ENCODE data around the gene CELF2. TPM values are rescaled to one million over a fixed set of nuclear protein-coding genes. Genes with fewer than 3 reads are reported as not detected.
A peak's percentile ranks its signal among the peaks of the same experiment; 100 is the strongest.

CELF2 gene
- total RNA-seq, 2 experiments from 2014 or later: 179 to 182 TPM

DNA sequence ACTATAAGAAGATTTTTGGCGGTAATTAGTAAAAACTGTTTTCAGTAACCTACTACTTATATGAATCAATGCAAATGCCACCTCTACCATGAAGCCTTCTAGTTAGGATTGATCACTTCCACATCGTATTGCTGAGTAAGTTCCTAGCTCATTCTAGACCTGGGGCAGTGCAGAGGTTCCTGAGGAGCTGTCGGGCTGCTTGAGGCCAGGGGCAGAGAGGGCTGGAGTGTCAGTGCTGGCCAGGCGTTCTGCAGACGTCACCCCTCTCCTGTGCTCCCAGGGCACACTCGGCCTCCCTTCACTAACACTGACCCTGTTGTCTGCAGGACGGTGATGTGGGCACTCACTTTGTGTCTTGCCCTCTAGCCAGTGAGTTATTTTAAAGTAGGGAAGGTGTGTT lies 275.7 kb downstream of the CELF2 start:
- no peak overlapping the region for H3K4me3 Mint-ChIP-seq
- peaks cover 94% of the 10 kb centered on the region for H3K36me3 Mint-ChIP-seq (ENCODE audit: low read depth)
- ChIA-PET POLR2A (no interaction called here), CTCF (no interaction called here)
- H3K4me1 Mint-ChIP-seq (ENCODE audit: low read depth): peaks cover 12% of the 10 kb centered on the region
- H3K9me3 Mint-ChIP-seq (ENCODE audit: insufficient read depth): no peaks in the 10 kb centered on the region
- H3K27ac Mint-ChIP-seq: peak overlapping the region; percentile 30
- no peak for DNase-seq
- no peak for ATAC-seq
- no peaks in the 10 kb centered on the region for H3K27me3 Mint-ChIP-seq (ENCODE audit: low read depth)

DNA sequence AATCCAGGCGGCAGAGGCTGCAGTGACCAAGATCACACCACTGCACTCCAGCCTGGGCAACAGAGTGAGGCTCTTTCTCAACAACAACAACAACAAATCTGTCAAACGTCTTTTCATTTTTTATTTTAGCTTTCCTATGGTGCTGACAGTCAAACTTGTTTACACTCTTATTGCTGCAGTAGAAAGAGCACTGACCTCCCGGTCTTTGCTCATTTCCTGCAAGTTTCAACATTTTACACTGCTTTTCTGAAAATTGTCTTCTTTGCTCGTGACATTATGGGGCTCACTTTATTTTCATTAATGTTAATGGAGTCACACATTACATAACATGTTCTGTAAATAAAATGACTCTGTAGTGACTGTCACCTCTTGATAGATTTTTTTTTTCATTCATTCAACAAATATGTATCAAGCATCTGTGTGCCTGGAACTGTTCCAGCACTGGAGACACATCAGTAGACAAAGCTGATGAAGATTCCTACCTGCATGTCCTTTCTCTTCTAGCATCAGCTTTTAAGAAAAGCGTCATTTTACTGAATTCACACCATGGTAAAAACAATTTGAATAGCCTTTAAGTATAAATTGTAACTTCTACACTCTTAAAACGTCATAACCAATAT lies 277.3 kb downstream of the CELF2 start:
- Mint-ChIP-seq H3K9me3 (ENCODE audit: insufficient read depth) (no peaks in the 10 kb centered on the region), H3K4me3 (no peak overlapping the region), H3K36me3 (ENCODE audit: low read depth) (peaks cover 89% of the 10 kb centered on the region), H3K4me1 (ENCODE audit: low read depth) (peaks cover 9% of the 10 kb centered on the region), H3K27me3 (ENCODE audit: low read depth) (no peaks in the 10 kb centered on the region), H3K27ac (no peak overlapping the region)
- ATAC-seq (no peak), DNase-seq (no peak)
- CTCF ChIA-PET: interaction anchor here (0.7 kb wide), 1 partner anchor 129 kb away, joined by 4 read pairs; no protein-coding TSS in a partner anchor
- POLR2A ChIA-PET: no interaction called here

DNA sequence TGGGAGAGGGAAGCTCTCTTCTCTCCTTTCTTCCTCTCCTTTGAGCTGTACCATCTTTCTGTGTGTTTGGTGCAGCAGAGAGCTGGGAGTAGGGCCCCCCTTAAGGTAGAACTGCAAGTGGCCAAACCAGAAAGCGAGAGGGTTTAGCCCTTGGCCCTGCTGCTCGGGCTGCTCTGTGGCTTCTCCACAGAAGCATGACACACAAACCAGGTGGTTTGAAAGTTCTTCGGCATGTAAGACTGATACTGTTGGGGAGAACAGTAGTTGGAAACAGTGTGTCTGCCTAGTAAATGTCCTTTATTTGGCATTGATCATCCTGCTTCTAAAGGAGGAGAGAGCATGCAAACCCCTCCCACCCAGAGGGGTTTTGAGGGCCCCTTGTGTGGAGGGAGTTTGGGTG lies 277.8 kb downstream of the CELF2 start:
- peaks cover 89% of the 10 kb centered on the region for H3K36me3 Mint-ChIP-seq (ENCODE audit: low read depth)
- no peaks in the 10 kb centered on the region for H3K9me3 Mint-ChIP-seq (ENCODE audit: insufficient read depth)
- H3K4me1 Mint-ChIP-seq (ENCODE audit: low read depth): peaks cover 9% of the 10 kb centered on the region
- DNase-seq (no peak), ATAC-seq (no peak)
- H3K4me3 Mint-ChIP-seq: no peak overlapping the region
- ChIA-PET CTCF (no interaction called here), POLR2A (no interaction called here)
- H3K27ac Mint-ChIP-seq: peak overlapping the region; percentile 60
- no peaks in the 10 kb centered on the region for H3K27me3 Mint-ChIP-seq (ENCODE audit: low read depth)

DNA sequence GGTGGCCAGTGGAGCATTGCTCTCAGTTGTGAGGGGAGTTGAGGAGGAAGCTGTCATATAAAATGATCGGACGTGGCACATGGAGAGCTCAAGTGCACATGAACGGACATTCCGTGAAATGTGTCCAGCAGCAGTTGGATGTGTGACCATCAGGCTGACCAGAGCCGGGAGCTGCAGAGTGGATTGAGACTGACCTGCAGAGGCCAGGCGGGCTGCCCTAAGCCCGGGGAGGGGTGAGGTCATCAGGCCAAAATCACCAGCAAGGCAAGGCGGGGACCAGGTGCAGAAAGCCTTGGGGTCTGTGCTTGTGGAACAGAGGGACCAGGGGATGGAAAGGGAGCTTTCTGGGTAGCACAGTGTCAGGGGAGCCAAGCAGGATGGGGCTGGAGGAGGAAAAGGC lies 279.5 kb downstream of the CELF2 start:
- Mint-ChIP-seq H3K4me1 (ENCODE audit: low read depth) (peaks cover 5% of the 10 kb centered on the region), H3K27me3 (ENCODE audit: low read depth) (no peaks in the 10 kb centered on the region), H3K36me3 (ENCODE audit: low read depth) (peaks cover 88% of the 10 kb centered on the region), H3K27ac (peak overlapping the region; percentile 50), H3K4me3 (no peak overlapping the region), H3K9me3 (ENCODE audit: insufficient read depth) (no peaks in the 10 kb centered on the region)
- ChIA-PET CTCF (no interaction called here), POLR2A (interaction anchor here (0.6 kb wide), 1 partner anchor 55 kb away, joined by 3 read pairs; no protein-coding TSS in a partner anchor)
- no peak for DNase-seq
- no peak for ATAC-seq

DNA sequence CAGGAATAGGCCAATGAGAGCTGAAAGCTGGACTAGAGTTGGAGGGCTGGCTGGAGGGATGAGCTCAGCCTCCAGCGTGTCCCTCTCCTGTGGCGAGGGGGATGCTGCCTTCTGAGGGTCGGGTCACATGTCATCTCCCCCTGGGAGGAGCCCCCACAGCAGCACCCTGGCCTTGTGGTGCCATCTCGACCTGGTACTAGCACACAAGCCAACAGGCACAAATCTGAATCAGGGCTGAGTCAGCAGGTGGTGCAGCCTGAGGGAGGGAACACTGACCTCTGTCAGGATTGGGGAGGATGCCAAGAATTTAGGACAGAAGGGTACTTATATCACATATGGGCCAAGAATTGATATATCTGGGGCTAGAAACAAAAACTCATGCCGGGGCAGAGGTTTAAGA lies 280.4 kb downstream of the CELF2 start:
- Mint-ChIP-seq H3K4me1 (ENCODE audit: low read depth) (peaks cover 5% of the 10 kb centered on the region), H3K4me3 (no peak overlapping the region), H3K27ac (peak overlapping the region; percentile 13), H3K9me3 (ENCODE audit: insufficient read depth) (no peaks in the 10 kb centered on the region), H3K36me3 (ENCODE audit: low read depth) (peaks cover 88% of the 10 kb centered on the region), H3K27me3 (ENCODE audit: low read depth) (no peaks in the 10 kb centered on the region)
- DNase-seq: no peak
- ATAC-seq: no peak
- CTCF ChIA-PET: no interaction called here
- POLR2A ChIA-PET: no interaction called here

DNA sequence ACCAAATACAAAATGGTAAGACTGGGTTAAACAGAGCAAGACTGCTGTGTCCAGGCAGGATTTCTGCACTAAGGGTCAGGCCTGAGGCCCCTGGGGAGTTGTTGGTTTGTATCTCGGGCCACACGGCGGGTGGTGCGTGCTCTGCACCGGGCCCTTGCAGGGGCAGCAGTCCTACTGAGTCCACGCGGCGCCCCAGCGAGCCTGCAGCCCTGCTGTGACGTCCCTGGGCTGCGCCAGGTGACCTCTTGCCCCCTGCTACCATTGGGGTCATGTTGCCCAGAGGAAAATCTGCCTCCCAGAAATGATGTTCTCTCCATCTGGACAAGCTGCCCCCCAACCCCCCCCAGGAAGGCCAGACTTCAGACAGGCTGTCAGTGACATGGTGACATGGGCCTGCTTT lies 281.5 kb downstream of the CELF2 start:
- H3K4me1 Mint-ChIP-seq (ENCODE audit: low read depth): peaks cover 5% of the 10 kb centered on the region
- ChIA-PET CTCF (no interaction called here), POLR2A (no interaction called here)
- H3K4me3 Mint-ChIP-seq: no peak overlapping the region
- peaks cover 2% of the 10 kb centered on the region for H3K9me3 Mint-ChIP-seq (ENCODE audit: insufficient read depth)
- no peak for DNase-seq
- no peak overlapping the region for H3K27ac Mint-ChIP-seq
- no peaks in the 10 kb centered on the region for H3K27me3 Mint-ChIP-seq (ENCODE audit: low read depth)
- ATAC-seq: no peak
- peaks cover 89% of the 10 kb centered on the region for H3K36me3 Mint-ChIP-seq (ENCODE audit: low read depth)

DNA sequence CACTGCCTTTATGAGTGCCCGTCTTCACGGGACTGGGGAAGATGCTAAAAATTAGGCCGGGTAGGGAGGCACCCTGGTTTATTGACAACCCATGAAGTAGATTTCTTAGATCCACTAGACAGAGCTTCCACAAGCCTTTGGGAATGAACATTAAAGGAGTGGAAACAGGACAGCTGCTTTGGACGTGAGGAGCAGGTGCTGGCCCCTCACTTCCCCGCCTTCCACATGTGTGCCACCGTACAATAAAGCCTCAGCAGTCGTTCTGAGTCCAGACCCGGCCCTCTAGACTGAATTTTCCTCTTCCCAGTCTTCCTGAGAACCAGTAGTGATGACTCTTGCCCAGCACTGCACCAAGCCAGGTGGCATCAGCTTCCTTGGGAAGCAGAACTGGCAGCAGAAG lies 282.4 kb downstream of the CELF2 start:
- H3K4me1 Mint-ChIP-seq (ENCODE audit: low read depth): peaks cover 2% of the 10 kb centered on the region
- H3K9me3 Mint-ChIP-seq (ENCODE audit: insufficient read depth): peaks cover 4% of the 10 kb centered on the region
- ChIA-PET POLR2A (interaction anchor here (0.6 kb wide), 1 partner anchor 22 kb away, joined by 3 read pairs; no protein-coding TSS in a partner anchor), CTCF (no interaction called here)
- H3K36me3 Mint-ChIP-seq (ENCODE audit: low read depth): peaks cover 90% of the 10 kb centered on the region
- no peak for DNase-seq
- ATAC-seq: no peak
- no peak overlapping the region for H3K4me3 Mint-ChIP-seq
- no peaks in the 10 kb centered on the region for H3K27me3 Mint-ChIP-seq (ENCODE audit: low read depth)
- H3K27ac Mint-ChIP-seq: no peak overlapping the region

DNA sequence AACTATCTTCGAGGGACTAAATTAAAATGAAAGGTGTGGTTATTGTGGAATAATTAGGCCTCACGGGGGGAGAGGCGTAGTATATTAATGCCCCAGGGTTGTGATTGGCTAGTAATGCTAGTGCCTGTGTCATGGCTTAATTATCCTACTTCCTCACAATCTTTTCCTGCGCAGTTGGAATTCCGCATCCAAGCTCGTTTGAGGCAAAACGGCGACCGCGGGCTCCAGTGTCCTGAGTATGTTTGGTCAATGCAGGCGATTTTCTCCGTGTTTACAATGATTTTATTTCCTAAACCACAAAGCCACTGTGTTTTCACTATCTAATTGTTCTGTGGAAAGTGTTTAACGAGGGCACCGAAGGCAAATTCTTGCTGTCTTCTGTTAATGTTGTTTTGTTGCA lies 282.9 kb downstream of the CELF2 start:
- Mint-ChIP-seq H3K27me3 (ENCODE audit: low read depth) (no peaks in the 10 kb centered on the region), H3K27ac (no peak overlapping the region), H3K4me3 (no peak overlapping the region), H3K9me3 (ENCODE audit: insufficient read depth) (peaks cover 4% of the 10 kb centered on the region), H3K4me1 (ENCODE audit: low read depth) (peaks cover 2% of the 10 kb centered on the region), H3K36me3 (ENCODE audit: low read depth) (peaks cover 90% of the 10 kb centered on the region)
- ATAC-seq: no peak
- ChIA-PET POLR2A (interaction anchor here (0.6 kb wide), 1 partner anchor 23 kb away, joined by 3 read pairs; no protein-coding TSS in a partner anchor), CTCF (no interaction called here)
- DNase-seq: no peak

DNA sequence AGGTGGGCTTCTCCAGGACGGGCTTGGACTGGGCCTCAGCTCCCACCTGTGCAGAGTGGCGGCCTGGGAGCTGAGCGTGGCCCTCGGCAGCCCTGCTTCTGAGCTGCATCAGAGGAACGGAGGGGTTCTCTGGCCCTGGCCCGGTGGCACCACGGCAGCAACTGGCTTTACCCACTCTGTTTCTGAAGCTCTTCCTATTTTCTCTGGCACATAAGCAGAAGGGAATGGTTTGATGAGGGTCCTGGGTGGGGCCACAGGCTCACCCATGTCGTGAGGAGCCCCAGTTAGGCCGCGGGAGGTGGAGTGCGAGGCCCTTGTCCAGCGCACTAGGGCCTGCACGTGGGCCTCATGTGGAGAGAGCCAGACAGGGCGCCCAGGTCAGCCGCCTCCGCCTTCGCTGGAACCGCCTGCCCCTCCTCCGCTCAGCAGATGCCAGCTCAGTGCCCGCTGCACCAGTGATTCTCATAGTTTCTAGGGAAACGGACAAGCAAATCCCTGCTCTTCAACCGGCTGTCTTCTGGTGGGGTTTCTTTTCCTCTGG lies 284.0 kb downstream of the CELF2 start:
- Mint-ChIP-seq H3K36me3 (ENCODE audit: low read depth) (peaks cover 90% of the 10 kb centered on the region), H3K27ac (peak overlapping the region; percentile 0)
- CTCF ChIA-PET: no interaction called here

DNA sequence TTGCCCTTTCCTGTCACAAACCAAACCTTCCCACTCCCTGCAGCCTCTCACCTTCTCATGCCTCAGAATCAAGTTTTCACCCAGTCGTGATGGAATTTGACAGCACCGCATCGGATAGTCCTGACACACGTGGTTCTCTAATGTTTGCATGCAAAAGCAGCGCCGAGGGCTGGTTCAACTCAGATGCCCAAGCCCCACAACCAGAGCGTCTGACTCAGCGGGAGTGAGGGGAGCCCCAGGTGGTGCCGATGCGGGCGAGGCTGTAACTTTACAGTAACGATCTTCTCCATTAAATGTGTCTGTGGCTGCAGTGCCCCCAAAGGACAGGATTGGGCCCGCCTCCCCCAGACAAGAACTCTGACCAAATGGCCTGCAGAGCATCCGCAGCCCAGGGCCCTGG lies 284.5 kb downstream of the CELF2 start:
- ChIA-PET POLR2A (no interaction called here), CTCF (no interaction called here)
- Mint-ChIP-seq H3K4me1 (ENCODE audit: low read depth) (no peaks in the 10 kb centered on the region), H3K27me3 (ENCODE audit: low read depth) (no peaks in the 10 kb centered on the region), H3K36me3 (ENCODE audit: low read depth) (peaks cover 90% of the 10 kb centered on the region), H3K27ac (peak overlapping the region; percentile 0), H3K9me3 (ENCODE audit: insufficient read depth) (peaks cover 4% of the 10 kb centered on the region), H3K4me3 (no peak overlapping the region)
- DNase-seq (no peak), ATAC-seq (no peak)

More for the DNA sequence above, 284.0 kb downstream of the CELF2 start:
- POLR2A ChIA-PET: no interaction called here
- H3K4me1 Mint-ChIP-seq (ENCODE audit: low read depth): peaks cover under 1% of the 10 kb centered on the region
- H3K4me3 Mint-ChIP-seq: no peak overlapping the region
- DNase-seq: no peak
- no peak for ATAC-seq
- no peaks in the 10 kb centered on the region for H3K27me3 Mint-ChIP-seq (ENCODE audit: low read depth)
- H3K9me3 Mint-ChIP-seq (ENCODE audit: insufficient read depth): peaks cover 4% of the 10 kb centered on the region

DNA sequence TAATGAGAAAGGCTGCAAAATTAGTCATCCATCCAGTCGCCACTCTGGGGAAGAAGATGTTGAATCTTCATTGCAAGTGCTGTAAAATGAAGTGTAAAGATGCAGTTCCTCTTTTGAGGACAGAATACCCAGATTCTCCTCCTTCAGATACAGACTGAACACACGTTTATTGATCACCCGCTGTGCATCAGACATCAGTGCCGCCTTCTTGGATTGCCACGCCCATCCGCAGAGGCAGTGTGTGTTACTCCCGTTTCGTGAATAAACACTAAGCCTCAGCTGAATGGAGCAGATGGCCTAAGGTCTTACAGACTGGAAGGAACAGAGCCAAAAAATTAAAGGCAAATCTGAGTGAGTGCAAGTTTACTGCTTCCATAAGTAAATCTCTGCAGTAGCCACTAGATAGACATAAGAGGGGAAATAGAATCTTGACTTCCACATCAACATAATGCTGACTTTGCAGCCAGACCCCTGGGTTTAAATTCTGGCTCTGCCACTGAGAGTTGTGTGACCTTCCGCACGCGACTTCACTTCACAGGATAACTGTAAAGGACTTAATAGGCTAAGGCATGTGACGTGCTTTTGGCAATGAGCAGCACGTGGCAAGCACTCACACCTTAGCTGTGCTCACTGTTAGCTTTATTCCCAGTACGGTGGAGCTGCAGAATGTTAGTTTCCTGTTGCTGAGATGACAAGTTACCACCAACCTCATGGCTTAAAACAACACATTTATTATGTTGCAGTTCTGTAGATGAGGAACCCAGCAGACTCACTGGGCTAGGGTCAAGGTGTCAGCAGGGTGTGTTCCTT lies 285.9 kb downstream of the CELF2 start:
- H3K27ac Mint-ChIP-seq: peak overlapping the region; percentile 61
- CTCF ChIA-PET: no interaction called here

DNA sequence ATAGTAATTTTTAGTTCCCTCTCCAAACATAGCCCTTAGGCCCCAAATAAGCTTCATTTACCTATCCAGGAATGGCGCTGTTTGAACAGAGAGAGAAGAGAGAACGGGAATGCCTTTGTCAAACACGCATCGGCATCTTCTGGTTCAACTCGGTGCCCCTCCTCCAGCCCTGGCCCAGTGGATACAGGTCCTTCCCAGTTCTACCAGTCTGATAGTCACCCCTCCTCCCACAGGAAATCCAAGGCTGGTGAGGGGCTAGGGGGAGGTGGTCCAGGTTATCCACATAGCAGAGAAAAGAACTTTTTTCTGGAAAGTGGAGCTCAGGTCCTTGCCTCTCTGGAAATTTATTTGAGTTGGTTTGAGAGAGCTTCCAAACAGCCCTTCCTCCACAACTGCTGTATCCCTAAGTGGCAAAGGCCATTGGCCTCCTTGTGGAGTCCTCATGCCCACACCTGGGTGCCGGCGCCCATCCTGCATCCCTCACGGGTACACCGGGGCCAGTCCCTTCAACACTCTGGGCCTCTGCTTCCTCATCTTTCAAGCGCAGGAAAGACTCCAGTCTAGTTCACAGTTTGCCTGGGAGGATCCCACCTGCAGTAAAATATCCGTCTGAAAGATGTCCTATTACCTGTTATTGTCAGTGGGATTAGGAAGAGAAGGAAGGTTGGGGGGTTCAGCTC lies 287.4 kb downstream of the CELF2 start:
- no peak for DNase-seq
- H3K36me3 Mint-ChIP-seq (ENCODE audit: low read depth): peaks cover 95% of the 10 kb centered on the region
- ATAC-seq: no peak
- no peaks in the 10 kb centered on the region for H3K27me3 Mint-ChIP-seq (ENCODE audit: low read depth)
- H3K27ac Mint-ChIP-seq: no peak overlapping the region
- peaks cover 15% of the 10 kb centered on the region for H3K9me3 Mint-ChIP-seq (ENCODE audit: insufficient read depth)
- no peak overlapping the region for H3K4me3 Mint-ChIP-seq
- CTCF ChIA-PET: no interaction called here
- POLR2A ChIA-PET: interaction anchor here (0.6 to 1.1 kb wide), 2 partner anchors 13 to 62 kb away, joined by 3 read pairs; no protein-coding TSS in a partner anchor
- H3K4me1 Mint-ChIP-seq (ENCODE audit: low read depth): peaks cover 8% of the 10 kb centered on the region

More for the DNA sequence above, 285.9 kb downstream of the CELF2 start:
- DNase-seq (no peak), ATAC-seq (no peak)
- POLR2A ChIA-PET: no interaction called here
- Mint-ChIP-seq H3K27me3 (ENCODE audit: low read depth) (no peaks in the 10 kb centered on the region), H3K36me3 (ENCODE audit: low read depth) (peaks cover 92% of the 10 kb centered on the region), H3K4me1 (ENCODE audit: low read depth) (peaks cover 2% of the 10 kb centered on the region), H3K4me3 (no peak overlapping the region), H3K9me3 (ENCODE audit: insufficient read depth) (peaks cover 12% of the 10 kb centered on the region)
